ENCODE data around the gene FLCN. TPM values are rescaled to one million over a fixed set of nuclear protein-coding genes. Genes with fewer than 3 reads are reported as not detected.
A peak's percentile ranks its signal among the peaks of the same experiment; 100 is the strongest.
"Not testable (repeated sequence)": the region's sequence is repeated elsewhere in the genome, so short reads cannot be mapped to it uniquely, and the experiment has no call there.

Gene FLCN
- total and polyA plus RNA-seq, 5 donors from 2014 or later = 6.6 to 60.5 (median 8.0) TPM

GRCh38 chr17:17269926-17270773 is 33.2 kb upstream of the FLCN start:
- H3K36me3 ChIP-seq (ENCODE audit: control insufficient read depth, insufficient read depth, low read length) = peaks cover 83% of the 10 kb centered on the region
- ATAC-seq (ENCODE audit: low read depth in 2 of 2) (no peak), DNase-seq (peak in 2 of 3 donors; percentile 8 to 37)
- Mint-ChIP-seq H3K36me3 (peaks cover 31% of the 10 kb centered on the region), H3K9me3 (no peaks in the 10 kb centered on the region), H3K4me1 (peaks cover 4 to 8% (median 5%) of the 10 kb centered on the region in 4 donors), H3K27ac (no peak overlapping the region), H3K27me3 (no peaks in the 10 kb centered on the region), H3K4me3 (no peak overlapping the region)
- H3K27me3 ChIP-seq (ENCODE audit: control insufficient read depth, insufficient read depth, low read length) = no peaks in the 10 kb centered on the region
- no peak overlapping the region for H3K4me3 ChIP-seq (ENCODE audit: low read depth, low read length)
- H3K27ac ChIP-seq (ENCODE audit: insufficient read depth, low read length, poor library complexity, severe bottlenecking) = no peak overlapping the region
- no peaks in the 10 kb centered on the region for H3K4me1 ChIP-seq (ENCODE audit: control insufficient read depth, insufficient read depth, low read length, poor library complexity, severe bottlenecking)
- H3K9me3 ChIP-seq (ENCODE audit: control insufficient read depth in 2 of 2, low read length in 2 of 2) = no peaks in the 10 kb centered on the region

GRCh38 chr17:17264430-17264829 is 27.5 kb upstream of the FLCN start:
- peaks cover 81% of the 10 kb centered on the region for H3K36me3 ChIP-seq (ENCODE audit: control insufficient read depth, insufficient read depth, low read length)
- DNase-seq (no peak), ATAC-seq (ENCODE audit: low read depth in 2 of 2) (no peak)
- H3K9me3 Mint-ChIP-seq = no peaks in the 10 kb centered on the region
- no peaks in the 10 kb centered on the region for H3K4me1 ChIP-seq (ENCODE audit: control insufficient read depth, insufficient read depth, low read length, poor library complexity, severe bottlenecking)
- peaks cover 0 to 5% (median 0%) of the 10 kb centered on the region in 4 donors for H3K4me1 Mint-ChIP-seq
- no peak overlapping the region for H3K4me3 ChIP-seq (ENCODE audit: low read depth, low read length)
- no peak overlapping the region for H3K27ac Mint-ChIP-seq
- H3K36me3 Mint-ChIP-seq = peaks cover 26% of the 10 kb centered on the region
- no peak overlapping the region for H3K27ac ChIP-seq (ENCODE audit: insufficient read depth, low read length, poor library complexity, severe bottlenecking)
- H3K4me3 Mint-ChIP-seq = no peak overlapping the region
- H3K27me3 ChIP-seq (ENCODE audit: control insufficient read depth, insufficient read depth, low read length) = no peaks in the 10 kb centered on the region
- no peaks in the 10 kb centered on the region for H3K9me3 ChIP-seq (ENCODE audit: control insufficient read depth in 2 of 2, low read length in 2 of 2)
- no peaks in the 10 kb centered on the region for H3K27me3 Mint-ChIP-seq

- H3K36me3 Mint-ChIP-seq = peaks cover 40% of the 10 kb centered on the region
- H3K9me3 Mint-ChIP-seq = peaks cover 0 to 2% (median 0%) of the 10 kb centered on the region in 7 donors
- H3K27me3 Mint-ChIP-seq = no peaks in the 10 kb centered on the region
- Histone ChIP-seq H3K27ac (ENCODE audit: insufficient read depth, low read length, poor library complexity, severe bottlenecking) (no peak overlapping the region), H3K27me3 (ENCODE audit: control insufficient read depth, insufficient read depth, low read length) (no peaks in the 10 kb centered on the region), H3K4me1 (ENCODE audit: control insufficient read depth, insufficient read depth, low read length, poor library complexity, severe bottlenecking) (peaks cover 1% of the 10 kb centered on the region), H3K4me3 (ENCODE audit: low read depth, low read length) (no peak overlapping the region), H3K9me3 (ENCODE audit: control insufficient read depth in 2 of 2, low read length in 2 of 2) (no peaks in the 10 kb centered on the region), H3K36me3 (ENCODE audit: control insufficient read depth, insufficient read depth, low read length) (peaks cover 68% of the 10 kb centered on the region)
- no peak for DNase-seq
- H3K4me3 Mint-ChIP-seq = peak overlapping the region in 1 of 4 donors; percentile 30
- H3K4me1 Mint-ChIP-seq = peaks cover 0 to 2% (median under 1%) of the 10 kb centered on the region in 4 donors
- no peak for ATAC-seq (ENCODE audit: low read depth in 2 of 2)
- H3K27ac Mint-ChIP-seq = no peak overlapping the region
These were observed 22.0 kb upstream of the FLCN start for GRCh38 chr17:17258998-17259397.

GRCh38 chr17:17258011-17258410 is 21.0 kb upstream of the FLCN start:
- peaks cover 5% of the 10 kb centered on the region for H3K4me1 ChIP-seq (ENCODE audit: control insufficient read depth, insufficient read depth, low read length, poor library complexity, severe bottlenecking)
- H3K4me3 ChIP-seq (ENCODE audit: low read depth, low read length) = no peak overlapping the region
- no peaks in the 10 kb centered on the region for H3K27me3 ChIP-seq (ENCODE audit: control insufficient read depth, insufficient read depth, low read length)
- H3K27ac ChIP-seq (ENCODE audit: insufficient read depth, low read length, poor library complexity, severe bottlenecking) = no peak overlapping the region
- peak overlapping the region in 1 of 3 donors; percentile 48 for H3K27ac Mint-ChIP-seq
- H3K27me3 Mint-ChIP-seq = no peaks in the 10 kb centered on the region
- H3K9me3 ChIP-seq (ENCODE audit: control insufficient read depth in 2 of 2, low read length in 2 of 2) = no peaks in the 10 kb centered on the region
- H3K36me3 Mint-ChIP-seq = peaks cover 46% of the 10 kb centered on the region
- H3K4me3 Mint-ChIP-seq = no peak overlapping the region
- H3K4me1 Mint-ChIP-seq = peaks cover 2 to 9% (median 6%) of the 10 kb centered on the region in 4 donors
- ATAC-seq (ENCODE audit: low read depth in 2 of 2) (no peak), DNase-seq (no peak)
- peaks cover 73% of the 10 kb centered on the region for H3K36me3 ChIP-seq (ENCODE audit: control insufficient read depth, insufficient read depth, low read length)
- H3K9me3 Mint-ChIP-seq = peaks cover 0 to 2% (median 0%) of the 10 kb centered on the region in 7 donors

GRCh38 chr17:17256316-17256715 is 19.3 kb upstream of the FLCN start:
- Mint-ChIP-seq H3K9me3 (peaks cover 0 to 2% (median 0%) of the 10 kb centered on the region in 7 donors), H3K4me1 (peaks cover 5 to 11% (median 7%) of the 10 kb centered on the region in 4 donors), H3K27ac (no peak overlapping the region), H3K36me3 (peaks cover 50% of the 10 kb centered on the region), H3K27me3 (no peaks in the 10 kb centered on the region), H3K4me3 (no peak overlapping the region)
- Histone ChIP-seq H3K27ac (ENCODE audit: insufficient read depth, low read length, poor library complexity, severe bottlenecking) (no peak overlapping the region), H3K4me1 (ENCODE audit: control insufficient read depth, insufficient read depth, low read length, poor library complexity, severe bottlenecking) (peaks cover 5% of the 10 kb centered on the region), H3K27me3 (ENCODE audit: control insufficient read depth, insufficient read depth, low read length) (no peaks in the 10 kb centered on the region), H3K9me3 (ENCODE audit: control insufficient read depth in 2 of 2, low read length in 2 of 2) (no peaks in the 10 kb centered on the region), H3K36me3 (ENCODE audit: control insufficient read depth, insufficient read depth, low read length) (peaks cover 74% of the 10 kb centered on the region), H3K4me3 (ENCODE audit: low read depth, low read length) (no peak overlapping the region)
- ATAC-seq (ENCODE audit: low read depth in 2 of 2) = no peak
- no peak for DNase-seq

GRCh38 chr17:17255689-17256088 is 18.7 kb upstream of the FLCN start:
- H3K4me1 Mint-ChIP-seq = peaks cover 5 to 11% (median 7%) of the 10 kb centered on the region in 4 donors
- not testable (repeated sequence) for H3K27me3 ChIP-seq (ENCODE audit: control insufficient read depth, insufficient read depth, low read length); H3K4me3 Mint-ChIP-seq; H3K27ac Mint-ChIP-seq; H3K9me3 Mint-ChIP-seq; H3K27ac ChIP-seq (ENCODE audit: insufficient read depth, low read length, poor library complexity, severe bottlenecking); ATAC-seq (ENCODE audit: low read depth in 2 of 2); H3K27me3 Mint-ChIP-seq; H3K4me1 ChIP-seq (ENCODE audit: control insufficient read depth, insufficient read depth, low read length, poor library complexity, severe bottlenecking); H3K9me3 ChIP-seq (ENCODE audit: control insufficient read depth in 2 of 2, low read length in 2 of 2); H3K4me3 ChIP-seq (ENCODE audit: low read depth, low read length); DNase-seq
- H3K36me3 ChIP-seq (ENCODE audit: control insufficient read depth, insufficient read depth, low read length) = peaks cover 69% of the 10 kb centered on the region
- H3K36me3 Mint-ChIP-seq = peaks cover 46% of the 10 kb centered on the region

GRCh38 chr17:17254036-17254435 is 17.1 kb upstream of the FLCN start:
- no peaks in the 10 kb centered on the region for H3K27me3 Mint-ChIP-seq
- Histone ChIP-seq H3K36me3 (ENCODE audit: control insufficient read depth, insufficient read depth, low read length) (peaks cover 60% of the 10 kb centered on the region), H3K9me3 (ENCODE audit: control insufficient read depth in 2 of 2, low read length in 2 of 2) (no peaks in the 10 kb centered on the region), H3K4me1 (ENCODE audit: control insufficient read depth, insufficient read depth, low read length, poor library complexity, severe bottlenecking) (peaks cover 5% of the 10 kb centered on the region), H3K4me3 (ENCODE audit: low read depth, low read length) (no peak overlapping the region), H3K27ac (ENCODE audit: insufficient read depth, low read length, poor library complexity, severe bottlenecking) (no peak overlapping the region), H3K27me3 (ENCODE audit: control insufficient read depth, insufficient read depth, low read length) (no peaks in the 10 kb centered on the region)
- peaks cover 5 to 11% (median 7%) of the 10 kb centered on the region in 4 donors for H3K4me1 Mint-ChIP-seq
- H3K9me3 Mint-ChIP-seq = peaks cover 0 to 2% (median 0%) of the 10 kb centered on the region in 7 donors
- ATAC-seq (ENCODE audit: low read depth in 2 of 2) (no peak), DNase-seq (no peak)
- H3K36me3 Mint-ChIP-seq = peaks cover 37% of the 10 kb centered on the region
- H3K27ac Mint-ChIP-seq = no peak overlapping the region
- H3K4me3 Mint-ChIP-seq = no peak overlapping the region

Data from CD4-positive, CD25-positive, alpha-beta regulatory T cell (primary cell).